Cardiac muscle cell (in vitro differentiated cells and primary cell): ENCODE measurements around the gene CERS6. TPM values are rescaled to one million over a fixed set of nuclear protein-coding genes. Genes with fewer than 3 reads are reported as not detected.

Source experiments
- DNase-seq, 2 donors: peaks; one replicate each; pipeline versions ENCODE4 v3.0.0 to v3.0.0-alpha.2; 2010 to 2017; ENCODE audit warnings: low read depth in 1 of 2, low spot score in 1 of 2
- H3K27ac ChIP-seq: fragments of 200-600 bp; sonication (generic); 2 replicates; pipeline ENCODE4 v1.5.1; 2016
- H3K27me3 ChIP-seq: fragments of 200-600 bp; sonication (generic); 2 replicates; pipeline ENCODE4 v1.6.0; 2016; ENCODE audit warnings: control low read depth
- H3K36me3 ChIP-seq: fragments of 200-600 bp; sonication (generic); 2 replicates; pipeline ENCODE4 v1.5.1; 2016; ENCODE audit warnings: control low read depth
- H3K4me1 ChIP-seq: fragments of 200-600 bp; sonication (generic); 2 replicates; pipeline ENCODE4 v1.8.1; 2017; ENCODE audit warnings: low read depth, mild to moderate bottlenecking, mixed run types
- H3K4me3 ChIP-seq: fragments of 200-600 bp; sonication (generic); 2 replicates; pipeline ENCODE4 v1.5.1; 2016; ENCODE audit warnings: mild to moderate bottlenecking
- H3K9me3 ChIP-seq: fragments of 200-600 bp; sonication (generic); 2 replicates; pipeline ENCODE4 v1.5.1; 2017; ENCODE audit warnings: low read depth, mild to moderate bottlenecking, control low read depth
- polyA plus RNA-seq: library from polyadenylated mRNA; unstranded; fragments of >200 nt; fragmentation: Nextera tagmentation; extraction: Ambion mirVana; gene quantifications from 2 replicates; pipeline ENCODE4 v1.2.1, GENCODE V29; 2016
- total RNA-seq: library from RNA; depleted of rRNA; stranded (reverse); fragments of >200 nt; gene quantifications from 2 replicates; pipeline ENCODE4 v1.2.3, GENCODE V29; 2016
- TF ChIP-seq, protein P1 (sequence below): IDR thresholded peaks from 2 replicates; pipeline ENCODE4 v1.5.1; 2012; ENCODE audit warnings: low read depth, mild to moderate bottlenecking, low read length

CERS6 gene
- total and polyA plus RNA-seq, 2 experiments from 2014 or later = 17.1 to 26.6 TPM

GRCh38 chr2:168560817-168561499 is 104.9 kb downstream of the CERS6 start:
- no peak overlapping the region for H3K27ac ChIP-seq
- H3K27me3 ChIP-seq = no peaks in the 10 kb centered on the region
- H3K9me3 ChIP-seq = no peaks in the 10 kb centered on the region
- H3K4me1 ChIP-seq = peaks cover 9% of the 10 kb centered on the region
- no peaks in the 10 kb centered on the region for H3K36me3 ChIP-seq
- DNase-seq = no peak
- TF ChIP-seq, protein P1, sequence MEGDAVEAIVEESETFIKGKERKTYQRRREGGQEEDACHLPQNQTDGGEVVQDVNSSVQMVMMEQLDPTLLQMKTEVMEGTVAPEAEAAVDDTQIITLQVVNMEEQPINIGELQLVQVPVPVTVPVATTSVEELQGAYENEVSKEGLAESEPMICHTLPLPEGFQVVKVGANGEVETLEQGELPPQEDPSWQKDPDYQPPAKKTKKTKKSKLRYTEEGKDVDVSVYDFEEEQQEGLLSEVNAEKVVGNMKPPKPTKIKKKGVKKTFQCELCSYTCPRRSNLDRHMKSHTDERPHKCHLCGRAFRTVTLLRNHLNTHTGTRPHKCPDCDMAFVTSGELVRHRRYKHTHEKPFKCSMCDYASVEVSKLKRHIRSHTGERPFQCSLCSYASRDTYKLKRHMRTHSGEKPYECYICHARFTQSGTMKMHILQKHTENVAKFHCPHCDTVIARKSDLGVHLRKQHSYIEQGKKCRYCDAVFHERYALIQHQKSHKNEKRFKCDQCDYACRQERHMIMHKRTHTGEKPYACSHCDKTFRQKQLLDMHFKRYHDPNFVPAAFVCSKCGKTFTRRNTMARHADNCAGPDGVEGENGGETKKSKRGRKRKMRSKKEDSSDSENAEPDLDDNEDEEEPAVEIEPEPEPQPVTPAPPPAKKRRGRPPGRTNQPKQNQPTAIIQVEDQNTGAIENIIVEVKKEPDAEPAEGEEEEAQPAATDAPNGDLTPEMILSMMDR = no peak
- H3K4me3 ChIP-seq = no peak overlapping the region

DNA sequence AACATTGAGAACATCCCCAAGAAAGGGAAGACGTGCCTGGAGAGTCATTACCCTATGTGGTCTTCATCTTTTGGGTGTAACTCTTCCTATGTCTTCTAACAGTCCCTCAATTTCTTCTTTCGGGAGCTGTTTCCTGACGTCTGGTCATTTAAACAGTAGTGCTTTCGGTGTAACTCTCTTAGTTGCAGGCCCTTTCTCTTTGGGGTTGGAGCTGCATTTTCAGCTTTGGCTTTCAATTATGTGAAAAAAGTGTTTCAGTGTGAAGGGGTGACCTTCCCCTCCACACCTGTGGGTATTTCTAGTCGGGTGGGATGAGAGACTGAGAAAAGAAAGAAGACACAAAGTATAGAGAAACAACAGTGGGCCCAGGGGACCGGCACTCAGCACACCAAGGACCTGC is 105.9 kb downstream of the CERS6 start:
- Histone ChIP-seq H3K9me3 (no peaks in the 10 kb centered on the region), H3K27ac (no peak overlapping the region), H3K4me1 (peaks cover 9% of the 10 kb centered on the region), H3K36me3 (no peaks in the 10 kb centered on the region), H3K4me3 (no peak overlapping the region), H3K27me3 (no peaks in the 10 kb centered on the region)
- TF ChIP-seq, protein P1 = no peak
- DNase-seq = no peak

GRCh38 chr2:168562971-168563370 is 106.9 kb downstream of the CERS6 start:
- Histone ChIP-seq H3K9me3 (no peaks in the 10 kb centered on the region), H3K27me3 (no peaks in the 10 kb centered on the region), H3K4me3 (no peak overlapping the region), H3K36me3 (no peaks in the 10 kb centered on the region), H3K27ac (no peak overlapping the region), H3K4me1 (peaks cover 18% of the 10 kb centered on the region)
- TF ChIP-seq, protein P1 = no peak
- DNase-seq = no peak

- TF ChIP-seq, protein P1 = no peak
- DNase-seq = no peak
- H3K27me3 ChIP-seq = no peaks in the 10 kb centered on the region
- no peak overlapping the region for H3K4me3 ChIP-seq
- peaks cover 34% of the 10 kb centered on the region for H3K4me1 ChIP-seq
- H3K36me3 ChIP-seq = no peaks in the 10 kb centered on the region
- H3K9me3 ChIP-seq = no peaks in the 10 kb centered on the region
- no peak overlapping the region for H3K27ac ChIP-seq
Measured at GRCh38 chr2:168564641-168565040, 108.6 kb downstream of the CERS6 start.

DNA sequence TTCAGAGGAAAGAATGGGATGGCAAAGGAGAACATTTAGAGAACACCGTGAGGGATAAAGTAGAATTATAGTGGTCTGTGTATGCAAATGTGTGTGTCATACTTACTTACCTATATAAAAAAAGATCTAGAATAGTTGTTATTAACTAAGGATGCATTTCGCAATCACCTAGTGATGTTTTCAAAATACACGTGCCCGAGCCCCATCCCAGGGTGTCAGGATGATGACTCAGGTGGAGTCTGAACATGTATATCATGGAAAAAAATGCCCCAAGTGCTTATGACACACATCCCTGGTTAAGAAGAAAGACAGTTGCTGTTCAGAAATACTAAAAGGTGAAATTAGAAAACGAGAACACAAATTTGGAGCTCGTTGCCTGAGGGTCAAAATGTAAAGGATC is 109.0 kb downstream of the CERS6 start:
- Histone ChIP-seq H3K36me3 (no peaks in the 10 kb centered on the region), H3K9me3 (no peaks in the 10 kb centered on the region), H3K4me1 (peaks cover 34% of the 10 kb centered on the region), H3K27me3 (no peaks in the 10 kb centered on the region), H3K4me3 (no peak overlapping the region), H3K27ac (no peak overlapping the region)
- DNase-seq = peak in 1 of 2 donors; percentile 48
- TF ChIP-seq, protein P1 = no peak
